ELR (cell line): ENCODE measurements around the gene CAP2.

Experiments used
- DNase-seq: peaks from one replicate; pipeline ENCODE4 v3.0.0-alpha.2; 2015; ENCODE audit warnings: low read depth

The CAP2 gene

DNA sequence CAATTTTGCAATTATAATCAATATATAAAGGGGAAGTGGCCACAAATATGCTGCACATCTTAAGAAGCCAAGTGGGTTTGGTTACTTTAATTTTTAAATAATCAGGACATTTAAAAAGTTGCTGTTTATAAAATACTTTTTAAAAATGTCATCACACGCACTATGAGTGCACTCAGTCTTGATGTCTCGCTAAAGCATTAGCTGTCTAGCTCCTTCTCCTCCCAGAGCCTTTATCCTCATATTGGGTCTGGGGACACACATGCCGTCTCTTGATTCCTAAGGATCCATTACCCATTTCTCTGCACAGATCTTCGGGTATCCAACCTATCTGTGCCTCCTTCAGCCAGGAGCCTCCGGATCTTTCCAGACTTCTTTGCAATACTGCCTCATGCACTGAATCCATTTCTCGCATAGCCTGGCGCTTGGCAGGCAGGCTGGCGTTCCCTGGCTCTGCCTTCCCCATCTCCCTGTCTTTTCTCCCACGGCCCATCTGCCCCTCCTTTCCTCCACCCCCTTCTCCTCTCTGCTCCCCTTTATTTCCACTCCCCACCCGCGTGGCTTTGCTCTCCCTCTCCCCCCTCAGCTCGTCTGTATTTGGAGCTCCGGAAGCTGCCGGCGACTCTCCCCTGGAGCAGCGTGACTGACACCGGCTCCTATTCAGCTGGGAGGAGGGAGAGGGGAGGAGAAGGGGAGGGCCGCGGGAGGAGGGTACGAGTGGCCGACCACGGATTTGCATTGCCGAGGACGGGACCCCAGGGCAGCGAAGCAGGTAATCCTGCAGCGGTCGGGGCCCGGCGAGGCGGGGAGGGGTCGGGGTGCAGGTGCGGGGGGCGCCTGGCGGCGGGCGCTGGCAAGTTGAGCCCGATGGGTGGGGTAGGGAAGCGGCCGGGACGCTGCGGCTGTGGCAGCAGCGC lies at the start of gene CAP2:
Gene CAP2 (plus strand): TSS at position 618 of the 914 bp plus-strand sequence. CDS start 27,961 bp downstream, outside the sequence.
- DNase-seq, result peak; percentile 83

GRCh38 chr6:17347012-17347411 lies 46.4 kb upstream of the CAP2 start:
- peak; percentile 51 for DNase-seq

- peak; percentile 56 for DNase-seq
Measured at GRCh38 chr6:17349427-17349826, 44.0 kb upstream of the CAP2 start.

- DNase-seq, result peak; percentile 70
Measured at GRCh38 chr6:17352302-17352701, 41.1 kb upstream of the CAP2 start.

DNA sequence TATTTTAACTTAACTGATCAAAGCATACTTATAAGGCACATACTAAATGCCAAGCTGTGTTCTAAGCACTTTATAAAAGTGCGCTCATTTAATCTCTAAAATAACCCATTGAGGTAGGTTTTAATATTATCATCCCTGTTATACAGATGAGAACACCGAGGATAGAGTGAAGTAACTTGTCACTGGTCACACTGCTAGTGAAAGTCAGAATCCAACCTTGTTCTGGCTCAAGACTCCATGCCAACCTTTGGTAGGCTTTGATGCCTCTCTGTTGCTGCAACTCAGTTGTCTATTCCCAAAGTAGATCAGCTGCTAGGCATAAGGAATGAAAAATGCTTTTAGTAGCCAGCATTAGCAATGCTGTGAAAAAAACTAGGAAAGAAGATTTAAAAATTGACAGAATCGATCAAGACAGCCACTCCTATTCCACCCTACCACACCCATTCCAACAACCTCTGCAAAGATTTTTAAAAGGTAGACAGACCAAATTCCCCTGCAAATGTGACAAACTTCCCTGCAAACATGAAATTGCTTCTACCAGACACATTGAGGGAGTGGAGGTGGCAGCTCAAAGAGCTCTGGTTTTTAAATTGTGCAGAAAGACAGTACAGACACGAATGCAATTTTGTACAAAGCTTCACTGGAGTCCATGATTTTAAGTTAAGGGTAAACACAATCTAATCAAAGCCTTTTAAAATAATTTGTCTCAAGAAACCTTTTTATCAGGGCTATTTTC lies 39.8 kb upstream of the CAP2 start:
- DNase-seq, result no peak

DNA sequence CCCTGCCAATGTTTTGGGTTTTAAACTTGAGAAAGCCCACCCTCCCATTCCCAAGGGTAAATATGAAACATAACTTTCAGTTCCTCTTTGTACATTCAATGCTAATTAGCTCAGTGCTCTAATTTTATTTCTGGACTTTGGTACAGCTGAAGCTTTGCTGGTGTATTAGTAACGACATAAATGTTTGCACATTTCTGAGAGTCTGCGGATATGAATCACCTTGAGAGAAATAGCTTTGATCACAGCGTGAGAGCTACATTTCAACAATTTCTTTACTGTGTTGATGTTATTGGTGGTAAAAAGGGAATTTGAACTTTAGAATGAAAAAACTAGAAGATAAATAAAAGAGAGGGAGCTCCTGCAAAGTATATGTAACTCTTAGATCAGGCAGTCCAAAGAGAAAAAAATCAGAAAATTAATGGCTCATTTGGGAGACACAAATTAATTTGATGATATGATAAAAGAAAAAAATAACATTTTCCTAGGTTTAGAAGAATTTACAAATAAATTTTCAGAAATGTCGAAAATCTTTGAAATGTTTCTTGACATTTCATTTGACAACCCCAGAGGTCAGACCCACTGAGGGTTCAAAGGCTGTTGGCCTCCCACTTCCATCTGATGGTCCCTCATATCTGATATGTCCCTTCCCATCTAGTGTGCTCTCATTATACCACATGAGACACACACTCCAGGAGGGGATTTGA lies 38.5 kb upstream of the CAP2 start:
- DNase-seq, result peak; percentile 88

DNA sequence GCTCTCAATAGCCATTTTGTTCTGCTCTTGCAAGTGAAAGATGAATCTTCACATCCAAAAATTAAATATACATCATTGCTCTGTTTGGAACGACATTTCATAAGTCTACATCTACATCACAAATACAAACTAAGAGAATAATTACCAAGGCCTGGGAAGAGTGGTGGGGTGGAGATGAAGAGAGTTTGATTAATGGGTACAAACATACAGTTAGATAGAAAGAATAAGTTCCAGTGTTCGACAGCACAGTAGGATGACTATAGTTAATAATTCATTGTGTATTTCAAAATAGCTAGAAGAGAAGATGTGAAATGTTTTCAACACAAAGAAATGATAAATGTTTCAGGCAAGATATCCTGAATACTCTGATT lies 38.0 kb upstream of the CAP2 start:
- no peak for DNase-seq

GRCh38 chr6:17358515-17358914 lies 34.9 kb upstream of the CAP2 start:
- no peak for DNase-seq

DNA sequence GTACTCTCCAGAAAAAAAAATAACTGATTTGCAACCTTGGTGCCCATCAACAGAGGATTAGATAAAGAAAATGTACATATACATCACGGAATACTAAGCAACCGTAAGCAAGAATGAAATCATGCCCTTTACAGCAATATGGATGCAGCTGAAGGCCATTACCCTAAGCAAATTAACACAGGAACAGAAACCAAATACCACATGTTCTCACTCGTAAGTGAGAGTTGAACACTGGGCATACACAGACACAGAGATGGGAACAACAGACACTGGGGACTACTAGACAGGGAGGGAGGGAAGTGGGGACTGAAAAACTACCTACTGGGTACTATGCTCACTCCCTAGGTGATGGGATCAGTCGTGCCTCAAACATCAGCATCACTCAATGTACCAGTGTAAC lies 32.8 kb upstream of the CAP2 start:
- no peak for DNase-seq

DNA sequence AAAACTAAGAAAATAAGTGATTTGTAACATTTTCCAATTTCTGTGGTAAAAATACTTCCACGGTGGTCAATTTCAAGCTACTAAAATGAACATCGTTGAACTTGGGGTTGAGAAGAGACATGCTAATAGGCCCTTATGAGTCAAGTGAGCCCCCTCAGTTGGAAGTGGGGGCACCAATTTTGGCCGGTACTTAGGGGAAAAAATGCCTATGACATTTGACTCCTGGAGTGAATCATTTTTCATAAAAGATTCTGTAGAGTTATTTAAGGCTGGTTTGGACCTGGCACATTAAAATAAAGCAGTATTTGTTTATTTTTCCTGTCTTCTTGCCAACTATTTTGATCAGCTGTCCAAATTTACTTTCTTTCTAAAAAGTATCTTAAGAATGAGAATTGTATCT lies 32.4 kb upstream of the CAP2 start:
- DNase-seq, result no peak

DNA sequence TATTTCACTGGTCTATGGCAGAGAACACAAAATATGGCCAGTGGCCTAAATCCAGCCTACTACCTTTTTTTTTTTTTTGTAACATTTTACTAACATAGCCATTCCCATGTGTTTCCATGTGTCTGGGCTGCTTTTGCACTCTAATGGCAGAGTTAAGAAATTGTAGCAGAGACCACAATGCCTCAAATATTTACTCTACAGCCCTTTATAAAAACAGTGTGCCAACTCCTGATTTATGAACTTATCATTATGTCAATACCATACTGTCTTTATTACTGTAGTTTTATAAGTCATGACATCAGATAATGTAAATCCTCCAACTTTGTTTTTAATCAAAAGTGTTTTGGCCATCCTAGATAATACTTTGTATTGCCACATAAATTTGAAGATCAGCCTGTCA lies 27.4 kb upstream of the CAP2 start:
- DNase-seq, result no peak

- no peak for DNase-seq
Measured at GRCh38 chr6:17367868-17368267, 25.5 kb upstream of the CAP2 start.

DNA sequence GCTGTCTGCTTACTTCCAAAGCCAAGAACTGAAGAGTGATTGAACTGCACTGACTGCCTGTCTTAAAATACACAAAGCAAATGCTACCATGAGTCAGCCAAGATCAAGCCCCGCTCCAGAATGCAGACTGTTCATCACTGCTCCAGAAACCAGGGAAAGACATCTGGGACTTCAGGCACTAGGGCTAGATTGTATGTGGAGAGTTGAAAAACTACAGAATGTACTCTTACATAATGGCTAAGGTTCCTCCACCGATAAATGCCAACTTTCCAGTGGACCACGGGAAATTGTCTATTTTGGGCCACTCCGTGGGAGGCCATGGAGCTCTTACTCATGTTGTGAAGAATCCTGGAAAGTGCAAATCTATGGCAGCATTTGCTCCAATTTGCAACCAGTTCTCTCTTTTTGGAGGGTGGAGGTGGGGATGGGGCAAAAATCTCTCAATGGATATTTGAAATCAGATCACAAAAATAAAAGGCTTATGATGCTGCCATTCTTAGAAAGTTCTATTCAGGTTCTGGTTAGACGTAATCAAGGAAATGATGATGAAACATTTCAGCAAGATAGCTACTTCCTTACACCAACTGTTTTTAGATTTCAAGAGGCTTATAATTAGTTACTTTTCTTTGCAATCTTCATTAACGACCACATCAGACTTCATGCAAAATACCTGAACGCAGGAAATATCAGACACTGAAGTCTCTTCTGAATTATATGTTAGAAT lies 11.8 kb upstream of the CAP2 start:
- DNase-seq, result peak; percentile 42

- peak; percentile 83 for DNase-seq
Measured at GRCh38 chr6:17385660-17386059, 7.7 kb upstream of the CAP2 start.

- DNase-seq, result no peak
Measured at GRCh38 chr6:17388365-17388764, 5.0 kb upstream of the CAP2 start.

DNA sequence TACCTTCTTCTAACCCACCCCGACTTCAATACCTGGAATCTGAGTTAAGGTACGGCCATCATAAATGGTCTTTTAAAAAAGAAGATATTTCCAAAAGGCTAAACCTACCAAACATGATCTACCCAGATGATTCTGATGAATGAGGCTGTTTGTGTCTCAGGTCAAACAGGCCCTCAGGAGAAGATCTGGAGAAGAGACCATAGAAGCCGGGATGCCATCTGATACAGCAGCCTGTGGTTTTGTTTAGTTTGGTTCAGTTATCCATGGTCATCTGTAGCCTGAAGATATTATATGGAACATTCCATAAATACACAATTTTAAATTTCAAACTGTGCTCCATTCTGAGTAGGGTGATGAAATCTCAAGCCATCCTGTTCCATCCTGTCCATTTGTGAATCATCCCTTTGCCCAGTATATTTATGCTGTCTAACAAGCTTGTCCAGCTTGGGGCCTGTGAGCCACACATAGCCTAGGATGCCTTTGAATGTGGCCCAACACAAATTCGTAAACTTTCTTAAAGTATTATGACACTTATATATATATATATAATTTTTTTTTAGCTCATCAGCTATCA lies 4.0 kb upstream of the CAP2 start:
- peak; percentile 66 for DNase-seq

DNA sequence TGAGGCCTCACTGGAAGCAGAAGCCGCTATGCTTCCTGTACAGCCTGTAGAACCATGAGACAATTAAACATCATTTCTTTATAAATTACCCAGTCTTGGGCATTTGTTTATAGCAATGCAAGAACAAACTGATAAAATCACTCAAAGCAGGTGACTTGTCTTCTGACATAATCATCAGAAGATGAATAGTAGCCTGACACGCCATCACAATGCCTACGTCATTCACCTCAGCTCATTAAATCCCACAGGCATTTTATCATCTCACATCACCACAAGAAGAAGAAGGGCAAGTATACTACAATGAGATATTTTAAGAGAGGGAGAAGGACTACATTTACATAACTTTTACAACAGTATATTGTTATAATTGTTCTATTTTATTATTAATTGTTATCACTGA lies 3.1 kb upstream of the CAP2 start:
- DNase-seq, result no peak

DNA sequence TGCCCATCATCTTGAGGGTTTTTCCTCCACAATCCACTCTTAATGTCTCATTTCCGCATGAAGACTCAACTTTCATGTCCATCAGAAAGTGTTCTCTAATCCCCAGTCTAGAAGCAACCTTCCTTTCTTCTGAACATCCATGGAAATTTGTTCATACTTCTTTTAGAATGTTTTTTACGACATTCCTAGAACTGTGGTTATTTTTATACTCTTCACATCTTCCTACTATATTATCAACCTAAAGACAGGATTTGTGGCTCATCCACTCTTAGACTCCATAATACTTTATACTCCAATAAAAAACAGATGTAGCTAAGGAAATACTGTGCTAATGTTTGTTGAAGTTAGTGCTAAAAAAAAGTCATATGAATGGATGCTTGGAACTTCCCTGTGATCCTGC lies 1.4 kb upstream of the CAP2 start:
- no peak for DNase-seq

DNA sequence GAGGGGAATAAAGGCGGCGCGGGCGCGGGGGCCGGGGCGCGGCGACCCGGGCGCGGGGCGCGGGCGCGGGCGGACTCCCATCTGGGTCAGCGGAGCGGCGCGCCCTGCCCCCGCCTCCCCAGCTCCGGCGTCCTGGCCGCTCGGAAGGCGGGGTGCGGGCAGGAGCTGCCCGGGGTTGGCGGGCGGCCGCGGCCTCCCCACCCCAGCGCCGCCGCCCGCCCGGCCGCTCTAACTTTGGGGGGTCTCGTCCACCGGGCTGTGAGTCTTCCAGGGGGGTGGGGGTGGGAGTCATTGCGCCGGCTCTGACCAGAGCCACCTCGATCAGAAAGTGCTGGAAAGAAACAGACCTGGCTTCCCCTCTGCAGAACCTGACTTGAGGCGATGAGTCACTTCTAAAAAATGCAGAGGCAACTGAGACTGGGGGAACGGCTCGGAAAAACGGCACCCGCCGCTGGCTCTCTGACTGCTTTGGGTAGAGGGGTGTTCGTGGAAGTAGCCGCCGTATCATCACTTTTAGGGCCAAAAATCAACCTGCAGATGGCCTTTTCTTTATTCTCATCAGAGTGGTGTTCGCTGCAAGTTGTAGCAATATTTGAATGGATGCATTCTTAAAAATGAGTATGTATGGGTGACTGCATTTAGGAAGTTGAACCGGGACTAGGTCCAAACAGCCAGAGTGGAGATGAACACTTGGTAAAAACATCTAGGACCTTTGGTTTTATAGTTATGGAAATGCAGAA lies 667 bp downstream of the CAP2 start:
- peak; percentile 94 for DNase-seq

GRCh38 chr6:17395112-17395511 lies 1.7 kb downstream of the CAP2 start:
- no peak for DNase-seq

- DNase-seq, result no peak
Measured at GRCh38 chr6:17396256-17396655, 2.9 kb downstream of the CAP2 start.
